ENCODE measurements around the gene BLOC1S2. TPM values are rescaled to one million over a fixed set of nuclear protein-coding genes. Genes with fewer than 3 reads are reported as not detected.

BLOC1S2 gene
- total and polyA plus RNA-seq, 2 experiments from 2014 or later = 56.7 to 97.6 TPM

GRCh38 chr10:100254191-100254590 is 32.3 kb downstream of the BLOC1S2 start:
- Histone ChIP-seq H3K9me3 (ENCODE audit: low read depth) (no peaks in the 10 kb centered on the region), H3K79me2 (ENCODE audit: insufficient read depth) (0 out of 2 replicates have a peak, but pooled peaks cover 3% of the 10 kb centered on the region), H3K4me1 (ENCODE audit: insufficient read depth) (no peaks in the 10 kb centered on the region), H3K27me3 (replicated peaks; ENCODE audit: insufficient read depth) (no peaks in the 10 kb centered on the region), H3K27ac (no peak overlapping the region), H2AFZ (no peak overlapping the region), H3K9ac (no peak overlapping the region), H3F3A (ENCODE audit: insufficient read depth) (no peaks in the 10 kb centered on the region), H3K4me3 (no peak overlapping the region), H3K36me3 (ENCODE audit: low read depth) (peaks cover 28% of the 10 kb centered on the region), H3K4me2 (ENCODE audit: unreplicated experiment) (no peak overlapping the region), H4K20me1 (ENCODE audit: insufficient read depth) (no peaks in the 10 kb centered on the region), H3K9me2 (ENCODE audit: insufficient read depth) (no peaks in the 10 kb centered on the region)
- no peak for DNase-seq
- 98 to 99% methylated on average over 3 of the region's 3 CpGs for WGBS, 2 experiments (ENCODE audit: low coverage in 1 of 2, low lambda C conversion rate in 2 of 2, missing lambda C conversion rate in 2 of 2)
- TF ChIP-seq EZH2phosphoT487 (IDR thresholded peaks at IDR 0.05; ENCODE audit: insufficient read depth, low read depth) (no peak), EZH2 (IDR thresholded peaks at IDR 0.05; ENCODE audit: insufficient read depth, poor library complexity, severe bottlenecking) (no peak)
- in situ Hi-C loops (cut with MboI) = no loop called here

GRCh38 chr10:100253041-100253440 is 33.4 kb downstream of the BLOC1S2 start:
- 98% methylated on average over 5 of the region's 5 CpGs for WGBS, 2 experiments (ENCODE audit: low coverage in 1 of 2, low lambda C conversion rate in 2 of 2, missing lambda C conversion rate in 2 of 2)

GRCh38 chr10:100248820-100249219 is 37.7 kb downstream of the BLOC1S2 start:
- TF ChIP-seq EZH2 (IDR thresholded peaks at IDR 0.05; ENCODE audit: insufficient read depth, poor library complexity, severe bottlenecking) (no peak), EZH2phosphoT487 (IDR thresholded peaks at IDR 0.05; ENCODE audit: insufficient read depth, low read depth) (no peak)
- no peaks in the 10 kb centered on the region for H4K20me1 ChIP-seq (ENCODE audit: insufficient read depth)
- no peak for DNase-seq
- H3K27ac ChIP-seq = no peak overlapping the region
- no peak overlapping the region for H3K9ac ChIP-seq
- no peak overlapping the region for H3K4me2 ChIP-seq (ENCODE audit: unreplicated experiment)
- in situ Hi-C loops (cut with MboI) = no loop called here
- H2AFZ ChIP-seq = no peak overlapping the region
- H3K27me3 ChIP-seq (replicated peaks; ENCODE audit: insufficient read depth) = no peaks in the 10 kb centered on the region
- no peaks in the 10 kb centered on the region for H3F3A ChIP-seq (ENCODE audit: insufficient read depth)
- H3K79me2 ChIP-seq (ENCODE audit: insufficient read depth) = no peaks in the 10 kb centered on the region
- H3K36me3 ChIP-seq (ENCODE audit: low read depth) = peaks cover 28% of the 10 kb centered on the region
- no peaks in the 10 kb centered on the region for H3K9me2 ChIP-seq (ENCODE audit: insufficient read depth)
- H3K9me3 ChIP-seq (ENCODE audit: low read depth) = no peaks in the 10 kb centered on the region
- no peak overlapping the region for H3K4me3 ChIP-seq
- 99 to 100% methylated on average over 7 of the region's 7 CpGs for WGBS, 2 experiments (ENCODE audit: low coverage in 1 of 2, low lambda C conversion rate in 2 of 2, missing lambda C conversion rate in 2 of 2)
- H3K4me1 ChIP-seq (ENCODE audit: insufficient read depth) = no peaks in the 10 kb centered on the region

More at GRCh38 chr10:100253041-100253440, 33.4 kb downstream of the BLOC1S2 start:
- TF ChIP-seq EZH2phosphoT487 (IDR thresholded peaks at IDR 0.05; ENCODE audit: insufficient read depth, low read depth) = no peak
- TF ChIP-seq EZH2 (IDR thresholded peaks at IDR 0.05; ENCODE audit: insufficient read depth, poor library complexity, severe bottlenecking) = no peak
- no peaks in the 10 kb centered on the region for H3K27me3 ChIP-seq (replicated peaks; ENCODE audit: insufficient read depth)
- no peak overlapping the region for H3K4me3 ChIP-seq
- H3K4me1 ChIP-seq (ENCODE audit: insufficient read depth) = no peaks in the 10 kb centered on the region
- no peak overlapping the region for H3K9ac ChIP-seq
- no peaks in the 10 kb centered on the region for H3K79me2 ChIP-seq (ENCODE audit: insufficient read depth)
- no peaks in the 10 kb centered on the region for H4K20me1 ChIP-seq (ENCODE audit: insufficient read depth)
- no peak overlapping the region for H2AFZ ChIP-seq
- no peak for DNase-seq
- H3K36me3 ChIP-seq (ENCODE audit: low read depth) = peaks cover 28% of the 10 kb centered on the region
- H3K27ac ChIP-seq = no peak overlapping the region
- no peaks in the 10 kb centered on the region for H3K9me3 ChIP-seq (ENCODE audit: low read depth)
- H3F3A ChIP-seq (ENCODE audit: insufficient read depth) = no peaks in the 10 kb centered on the region
- no peaks in the 10 kb centered on the region for H3K9me2 ChIP-seq (ENCODE audit: insufficient read depth)
- in situ Hi-C loops (cut with MboI) = no loop called here
- no peak overlapping the region for H3K4me2 ChIP-seq (ENCODE audit: unreplicated experiment)

GRCh38 chr10:100245484-100246220 is 40.8 kb downstream of the BLOC1S2 start:
- H3K27me3 ChIP-seq (replicated peaks; ENCODE audit: insufficient read depth) = no peaks in the 10 kb centered on the region
- 94 to 97% methylated on average over 5 of the region's 5 CpGs for WGBS, 2 experiments (ENCODE audit: low coverage in 1 of 2, low lambda C conversion rate in 2 of 2, missing lambda C conversion rate in 2 of 2)
- DNase-seq = no peak
- no peak overlapping the region for H3K9ac ChIP-seq
- H3K9me2 ChIP-seq (ENCODE audit: insufficient read depth) = no peaks in the 10 kb centered on the region
- H3F3A ChIP-seq (ENCODE audit: insufficient read depth) = no peaks in the 10 kb centered on the region
- H3K9me3 ChIP-seq (ENCODE audit: low read depth) = no peaks in the 10 kb centered on the region
- H2AFZ ChIP-seq = no peak overlapping the region
- H4K20me1 ChIP-seq (ENCODE audit: insufficient read depth) = no peaks in the 10 kb centered on the region
- peaks cover 28% of the 10 kb centered on the region for H3K36me3 ChIP-seq (ENCODE audit: low read depth)
- H3K4me1 ChIP-seq (ENCODE audit: insufficient read depth) = no peaks in the 10 kb centered on the region
- no peak overlapping the region for H3K4me3 ChIP-seq
- H3K27ac ChIP-seq = no peak overlapping the region
- no peaks in the 10 kb centered on the region for H3K79me2 ChIP-seq (ENCODE audit: insufficient read depth)
- no peak overlapping the region for H3K4me2 ChIP-seq (ENCODE audit: unreplicated experiment)
- in situ Hi-C loops (cut with MboI) = no loop called here
- TF ChIP-seq EZH2phosphoT487 (IDR thresholded peaks at IDR 0.05; ENCODE audit: insufficient read depth, low read depth) = no peak
- no peak for TF ChIP-seq EZH2 (IDR thresholded peaks at IDR 0.05; ENCODE audit: insufficient read depth, poor library complexity, severe bottlenecking)

All from GM23248 (cell line).